ENCODE results near the gene ZNF74.
"Not testable (repeated sequence)": the region's sequence is repeated elsewhere in the genome, so short reads cannot be mapped to it uniquely, and the experiment has no call there.

Gene ZNF74

DNA sequence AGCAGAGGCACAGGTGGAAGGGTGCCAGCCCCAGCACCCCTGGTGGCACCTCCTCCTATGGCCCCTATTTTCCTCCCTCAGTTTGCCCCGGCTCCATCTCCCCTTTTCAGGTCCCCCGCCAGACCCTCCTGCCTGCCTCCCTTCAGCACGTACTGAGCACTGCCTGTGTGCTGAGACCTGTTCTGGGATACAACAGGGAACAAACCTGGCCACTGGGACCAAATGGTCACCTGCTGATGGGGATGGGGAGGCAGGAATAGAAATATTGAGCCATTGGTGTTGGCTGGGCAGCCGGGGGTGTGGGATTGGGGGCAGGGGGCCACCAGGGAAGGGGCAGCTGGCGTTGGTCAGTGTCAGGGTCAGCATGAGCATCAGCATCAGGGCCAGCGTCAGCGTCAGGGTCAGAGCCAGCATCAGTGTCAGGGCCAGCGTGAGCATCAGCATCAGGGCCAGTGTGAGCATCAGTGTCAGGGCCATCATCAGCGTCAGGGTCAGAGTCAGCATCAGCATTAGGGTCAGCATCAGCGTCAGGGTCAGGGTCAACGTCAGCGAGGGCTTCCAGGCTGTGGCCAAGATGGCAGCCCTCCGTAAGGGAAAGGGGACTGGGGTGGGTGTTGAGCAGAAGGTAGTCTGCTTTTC lies 7.5 kb downstream of the ZNF74 start:
- no peak for DNase-seq

- no peak for DNase-seq
Measured at GRCh38 chr22:20402960-20403778, 9.2 kb downstream of the ZNF74 start.

GRCh38 chr22:20403779-20404140 lies 9.8 kb downstream of the ZNF74 start:
- DNase-seq = no peak

- DNase-seq = no peak
Measured at GRCh38 chr22:20404881-20405280, 10.9 kb downstream of the ZNF74 start.

- DNase-seq = no peak
Measured at GRCh38 chr22:20405291-20405930, 11.5 kb downstream of the ZNF74 start.

DNA sequence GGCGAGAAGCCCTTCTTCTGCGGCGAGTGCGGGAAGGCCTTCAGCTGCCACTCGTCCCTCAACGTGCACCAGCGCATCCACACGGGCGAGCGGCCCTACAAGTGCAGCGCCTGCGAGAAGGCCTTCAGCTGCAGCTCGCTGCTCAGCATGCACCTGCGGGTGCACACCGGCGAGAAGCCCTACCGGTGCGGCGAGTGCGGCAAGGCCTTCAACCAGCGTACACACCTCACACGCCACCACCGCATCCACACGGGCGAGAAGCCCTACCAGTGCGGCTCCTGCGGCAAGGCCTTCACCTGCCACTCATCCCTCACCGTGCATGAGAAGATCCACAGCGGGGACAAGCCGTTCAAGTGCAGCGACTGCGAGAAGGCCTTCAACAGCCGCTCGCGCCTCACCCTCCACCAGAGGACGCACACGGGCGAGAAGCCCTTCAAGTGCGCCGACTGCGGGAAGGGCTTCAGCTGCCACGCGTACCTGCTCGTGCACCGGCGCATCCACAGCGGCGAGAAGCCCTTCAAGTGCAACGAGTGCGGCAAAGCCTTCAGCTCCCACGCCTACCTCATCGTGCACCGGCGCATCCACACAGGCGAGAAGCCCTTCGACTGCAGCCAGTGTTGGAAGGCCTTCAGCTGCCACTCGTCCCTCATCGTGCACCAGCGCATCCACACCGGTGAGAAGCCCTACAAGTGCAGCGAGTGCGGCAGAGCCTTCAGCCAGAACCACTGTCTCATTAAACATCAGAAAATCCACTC lies 12.2 kb downstream of the ZNF74 start:
- DNase-seq = no peak

DNA sequence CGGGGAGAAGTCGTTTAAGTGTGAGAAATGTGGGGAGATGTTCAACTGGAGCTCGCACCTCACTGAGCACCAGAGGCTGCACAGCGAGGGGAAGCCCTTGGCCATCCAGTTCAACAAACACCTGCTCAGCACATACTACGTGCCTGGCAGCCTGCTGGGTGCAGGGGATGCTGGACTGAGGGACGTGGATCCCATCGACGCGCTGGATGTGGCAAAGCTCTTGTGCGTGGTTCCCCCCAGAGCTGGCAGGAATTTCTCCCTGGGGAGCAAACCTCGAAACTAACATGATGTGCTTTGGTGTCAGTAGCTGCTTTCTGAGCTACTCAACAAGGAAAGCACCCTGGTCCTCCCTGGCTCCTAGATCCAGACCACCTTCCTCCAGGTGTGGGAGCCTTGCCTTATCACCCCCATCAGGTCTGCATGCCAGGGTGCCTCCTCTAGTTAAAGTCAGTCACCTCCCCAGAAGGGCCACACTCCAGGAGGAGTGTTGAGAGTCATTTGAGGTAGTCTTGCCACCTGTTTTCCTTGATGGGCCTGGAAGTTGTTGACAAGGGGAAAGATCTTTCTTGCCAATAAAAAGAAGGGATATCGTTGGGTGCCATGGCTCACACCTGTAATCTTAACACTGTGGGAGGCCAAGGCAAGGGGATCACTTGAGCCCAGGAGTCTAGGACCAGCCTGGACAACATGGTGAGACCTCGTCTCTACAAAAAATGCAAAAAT lies 12.9 kb downstream of the ZNF74 start:
- no peak for DNase-seq

GRCh38 chr22:20407829-20408228 lies 13.9 kb downstream of the ZNF74 start:
- no peak for DNase-seq

- no peak for DNase-seq
Measured at GRCh38 chr22:20408891-20409290, 14.9 kb downstream of the ZNF74 start.

- not testable (repeated sequence) for DNase-seq
Measured at GRCh38 chr22:20409385-20409784, 15.4 kb downstream of the ZNF74 start.

DNA sequence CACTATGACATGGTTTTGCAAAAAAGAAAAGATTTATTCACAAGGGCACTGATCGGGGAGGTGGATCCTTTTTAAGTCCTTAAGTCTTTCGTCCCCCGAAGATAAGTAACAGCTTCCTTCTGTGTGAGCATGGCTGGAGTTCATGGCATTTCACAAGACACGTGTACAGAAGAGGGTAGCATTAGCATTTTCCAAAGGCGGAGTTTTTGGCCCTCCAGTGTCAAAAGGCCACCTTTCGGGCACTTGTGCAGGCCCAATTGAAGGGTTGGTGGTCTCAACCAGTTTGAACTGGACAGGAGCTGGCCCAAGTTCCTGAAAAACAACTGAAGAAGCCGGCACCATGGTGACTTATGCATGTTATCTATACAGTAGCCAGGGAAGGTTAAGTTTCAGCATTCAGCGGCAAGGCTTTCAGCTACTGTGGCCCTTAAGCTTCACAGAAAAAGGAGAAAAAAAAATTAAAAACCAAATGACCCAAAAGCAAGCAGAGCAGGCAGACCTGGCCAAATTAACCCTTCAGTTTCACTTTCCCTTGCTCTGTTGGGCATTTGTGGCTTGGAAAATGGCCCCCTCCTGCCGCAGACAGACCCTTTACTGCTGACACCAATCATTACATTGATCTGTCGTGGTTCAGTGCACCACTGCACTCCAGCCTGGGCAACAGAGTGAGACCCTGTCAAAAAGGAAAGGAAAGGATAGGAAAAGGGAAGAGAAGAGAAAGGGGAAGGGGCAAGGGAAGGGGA lies 18.7 kb downstream of the ZNF74 start:
- DNase-seq = no peak

- no peak for DNase-seq
Measured at GRCh38 chr22:20413217-20414058, 19.5 kb downstream of the ZNF74 start.

- no peak for DNase-seq
Measured at GRCh38 chr22:20414059-20414440, 20.1 kb downstream of the ZNF74 start.

DNA sequence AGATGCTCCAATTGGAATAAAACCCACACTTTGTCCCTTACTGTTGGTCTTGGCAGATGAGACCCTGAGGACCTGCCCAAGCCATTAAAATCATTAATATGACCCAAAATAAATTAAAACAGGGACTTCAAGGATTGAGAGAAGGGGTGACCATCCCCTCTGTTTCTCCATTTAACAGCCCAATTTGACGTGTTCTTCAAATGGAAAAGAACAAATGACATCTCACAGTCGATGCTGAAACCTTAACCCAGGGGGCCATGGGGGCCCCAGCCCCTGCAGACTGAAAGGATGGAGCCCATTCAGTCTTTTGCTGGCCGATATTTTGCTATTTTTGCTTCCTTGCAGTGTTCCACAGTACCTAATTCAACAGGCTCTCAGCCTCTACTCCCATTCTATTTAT lies 20.5 kb downstream of the ZNF74 start:
- DNase-seq = no peak

DNA sequence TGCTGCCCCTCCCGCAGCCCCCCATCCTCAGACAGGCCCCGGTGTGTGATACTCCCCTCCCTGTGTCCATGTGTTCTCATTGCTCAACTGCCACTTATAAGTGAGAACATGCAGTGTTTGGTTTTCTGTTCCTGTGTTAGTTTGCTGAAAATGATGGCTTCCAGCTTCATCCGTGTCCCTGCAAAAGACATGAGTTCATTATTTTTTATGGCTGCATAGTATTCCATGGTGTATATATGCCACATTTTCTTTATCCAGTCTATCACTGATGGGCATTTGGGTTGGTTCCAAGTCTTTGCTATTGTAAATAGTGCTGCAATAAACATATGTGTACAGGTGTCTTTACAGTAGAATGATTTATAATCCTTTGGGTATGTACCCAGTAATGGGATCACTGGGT lies 21.3 kb downstream of the ZNF74 start:
- not testable (repeated sequence) for DNase-seq

GRCh38 chr22:20415699-20416098 lies 21.7 kb downstream of the ZNF74 start:
- DNase-seq = not testable (repeated sequence)

- DNase-seq = peak; percentile 46 to 87
Measured at GRCh38 chr22:20418211-20418788, 24.3 kb downstream of the ZNF74 start.

DNA sequence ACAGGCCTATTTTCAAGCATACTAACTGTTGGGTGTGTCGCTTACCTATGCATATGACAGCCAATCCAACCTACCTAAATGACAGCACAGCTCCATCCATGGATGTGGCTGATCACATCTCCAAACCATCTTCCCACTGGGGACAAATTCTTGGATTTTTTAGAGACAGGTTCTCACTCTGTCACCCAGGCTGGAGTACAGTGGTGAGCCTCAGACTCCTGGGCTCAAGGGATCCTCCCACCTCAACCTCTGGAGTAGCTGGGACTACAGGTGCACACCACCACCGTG lies 25.7 kb downstream of the ZNF74 start:
- DNase-seq = no peak

DNA sequence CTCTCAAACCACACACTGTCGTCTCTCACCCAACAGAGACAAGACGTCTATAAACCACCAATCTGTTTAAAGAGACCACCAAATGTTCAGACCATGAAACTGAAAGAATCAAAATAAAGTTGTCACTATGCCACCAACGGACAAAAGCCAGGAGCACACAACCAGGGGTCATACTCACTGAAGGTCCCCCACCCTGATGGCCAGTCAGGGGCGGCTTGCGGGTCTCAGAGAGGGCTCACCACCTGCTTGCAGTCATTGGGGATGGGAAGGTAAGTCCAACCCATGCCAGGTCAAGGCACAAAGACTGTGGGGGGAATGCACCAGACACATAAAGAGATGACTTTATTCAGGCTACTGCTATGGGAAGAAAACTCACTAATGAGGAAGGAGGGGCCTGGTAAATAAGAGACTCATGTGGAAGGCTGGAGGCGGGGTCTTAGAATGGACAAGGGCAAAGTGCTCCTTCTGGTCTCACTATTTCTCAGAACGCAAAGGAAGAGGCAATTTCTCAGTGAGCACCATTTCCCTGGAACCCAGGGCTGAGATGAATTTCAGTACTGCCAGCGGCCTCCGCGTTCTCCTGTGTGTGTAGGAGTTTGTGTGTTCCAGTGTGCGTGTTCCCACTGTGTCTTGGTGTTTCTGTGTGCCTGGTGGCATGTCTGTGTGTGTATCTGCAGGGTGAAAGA lies 26.3 kb downstream of the ZNF74 start:
- DNase-seq = no peak

- DNase-seq = no peak
Measured at GRCh38 chr22:20421507-20421874, 27.5 kb downstream of the ZNF74 start.
